ENCODE data around the gene RDH13.

GRCh38 chr19:55087542-55087901 is 24.6 kb upstream of the RDH13 start:
- TF ChIP-seq CTCF (IDR thresholded peaks at IDR 0.05) (no peak), EP300 (IDR thresholded peaks at IDR 0.05) (no peak), POLR2A (IDR thresholded peaks at IDR 0.05; ENCODE audit: low read depth) (no peak)
